ENCODE measurements around the gene PDE4D. TPM values are rescaled to one million over a fixed set of nuclear protein-coding genes. Genes with fewer than 3 reads are reported as not detected.

Gene PDE4D
- total RNA-seq, 1 experiment from 2014 or later, result 3.3 TPM

DNA sequence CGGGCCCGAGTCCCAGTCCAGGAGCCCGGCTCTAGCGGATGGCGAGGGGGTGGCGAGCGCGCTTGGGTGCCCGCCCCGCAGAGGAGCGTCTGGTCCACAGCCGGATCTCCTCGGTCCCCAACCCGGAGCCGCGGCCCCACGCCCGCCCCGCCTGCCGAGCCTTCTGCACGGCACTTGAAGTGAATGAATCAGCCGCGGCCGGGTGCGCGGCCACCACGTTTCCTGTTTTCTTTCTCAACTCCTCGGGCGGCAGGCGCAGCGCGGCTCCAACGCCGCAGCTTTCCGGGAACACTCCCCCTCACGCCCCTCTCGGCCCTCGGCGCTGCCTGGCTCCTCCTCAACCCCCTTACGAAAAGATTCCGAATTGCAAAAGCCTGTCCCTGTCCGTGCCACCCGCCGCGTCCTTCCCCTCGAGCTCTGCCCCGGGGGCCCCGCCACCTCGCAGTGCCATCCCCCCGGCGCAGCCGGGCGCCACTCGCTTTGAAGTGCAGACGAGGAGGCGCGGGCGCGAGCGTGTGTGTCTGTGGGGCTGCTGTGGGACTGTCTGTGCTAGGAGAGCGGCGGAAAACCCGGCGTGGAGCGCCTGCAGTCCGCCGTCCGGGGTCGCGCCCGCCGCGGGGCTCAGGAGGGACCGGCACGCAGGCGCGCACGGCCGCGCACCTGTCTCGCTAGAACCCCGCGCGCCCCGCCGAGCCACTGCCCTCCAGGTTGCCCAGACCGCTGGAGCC, 854.1 kb downstream of the PDE4D start (continued):
- TF ChIP-seq HMGXB4 (CRISPR knock-in tag; IDR thresholded peaks at IDR 0.05) (peak; percentile 39; the same call in 1 of the 2 replicates), JUN (CRISPR knock-in tag; IDR thresholded peaks at IDR 0.05) (no peak), SMAD4 (CRISPR knock-in tag; IDR thresholded peaks at IDR 0.05) (no peak), ATF1 (CRISPR knock-in tag; IDR thresholded peaks at IDR 0.05) (no peak)

- H3K4me3 Mint-ChIP-seq, result peak overlapping the region; percentile 87
- peaks cover 52% of the 10 kb centered on the region for H3K27me3 Mint-ChIP-seq (ENCODE audit: low read depth)
- peak; percentile 48 for ATAC-seq
- no peak overlapping the region for H3K27ac Mint-ChIP-seq
- DNase-seq (ENCODE audit: low spot score), result peak; percentile 43
- peaks cover 22% of the 10 kb centered on the region for H3K4me1 Mint-ChIP-seq
- CTCF ChIA-PET, result interaction anchor here (0.6 to 1.8 kb wide), 4 partner anchors 135 to 762 kb away, joined by 3 to 6 read pairs (median 4); no protein-coding TSS in a partner anchor
- POLR2A ChIA-PET, result interaction anchor here (0.6 to 1.2 kb wide), 2 partner anchors 89 to 160 kb away, joined by 3 to 4 read pairs; no protein-coding TSS in a partner anchor
- H3K9me3 Mint-ChIP-seq, result no peaks in the 10 kb centered on the region
- no peak for TF ChIP-seq FOXK1 (CRISPR knock-in tag; IDR thresholded peaks at IDR 0.05)
- 0 out of 2 replicates have a peak, but pooled peaks have one; percentile 37 for TF ChIP-seq HMGXB4 (CRISPR knock-in tag; IDR thresholded peaks at IDR 0.05)
- TF ChIP-seq ZNF219 (CRISPR knock-in tag; IDR thresholded peaks at IDR 0.05; ENCODE audit: borderline replicate concordance), result no peak
- TF ChIP-seq EMX1 (CRISPR knock-in tag; IDR thresholded peaks at IDR 0.05), result no peak
- TF ChIP-seq TP53 (CRISPR knock-in tag; IDR thresholded peaks at IDR 0.05), result no peak
- TF ChIP-seq, protein P1, sequence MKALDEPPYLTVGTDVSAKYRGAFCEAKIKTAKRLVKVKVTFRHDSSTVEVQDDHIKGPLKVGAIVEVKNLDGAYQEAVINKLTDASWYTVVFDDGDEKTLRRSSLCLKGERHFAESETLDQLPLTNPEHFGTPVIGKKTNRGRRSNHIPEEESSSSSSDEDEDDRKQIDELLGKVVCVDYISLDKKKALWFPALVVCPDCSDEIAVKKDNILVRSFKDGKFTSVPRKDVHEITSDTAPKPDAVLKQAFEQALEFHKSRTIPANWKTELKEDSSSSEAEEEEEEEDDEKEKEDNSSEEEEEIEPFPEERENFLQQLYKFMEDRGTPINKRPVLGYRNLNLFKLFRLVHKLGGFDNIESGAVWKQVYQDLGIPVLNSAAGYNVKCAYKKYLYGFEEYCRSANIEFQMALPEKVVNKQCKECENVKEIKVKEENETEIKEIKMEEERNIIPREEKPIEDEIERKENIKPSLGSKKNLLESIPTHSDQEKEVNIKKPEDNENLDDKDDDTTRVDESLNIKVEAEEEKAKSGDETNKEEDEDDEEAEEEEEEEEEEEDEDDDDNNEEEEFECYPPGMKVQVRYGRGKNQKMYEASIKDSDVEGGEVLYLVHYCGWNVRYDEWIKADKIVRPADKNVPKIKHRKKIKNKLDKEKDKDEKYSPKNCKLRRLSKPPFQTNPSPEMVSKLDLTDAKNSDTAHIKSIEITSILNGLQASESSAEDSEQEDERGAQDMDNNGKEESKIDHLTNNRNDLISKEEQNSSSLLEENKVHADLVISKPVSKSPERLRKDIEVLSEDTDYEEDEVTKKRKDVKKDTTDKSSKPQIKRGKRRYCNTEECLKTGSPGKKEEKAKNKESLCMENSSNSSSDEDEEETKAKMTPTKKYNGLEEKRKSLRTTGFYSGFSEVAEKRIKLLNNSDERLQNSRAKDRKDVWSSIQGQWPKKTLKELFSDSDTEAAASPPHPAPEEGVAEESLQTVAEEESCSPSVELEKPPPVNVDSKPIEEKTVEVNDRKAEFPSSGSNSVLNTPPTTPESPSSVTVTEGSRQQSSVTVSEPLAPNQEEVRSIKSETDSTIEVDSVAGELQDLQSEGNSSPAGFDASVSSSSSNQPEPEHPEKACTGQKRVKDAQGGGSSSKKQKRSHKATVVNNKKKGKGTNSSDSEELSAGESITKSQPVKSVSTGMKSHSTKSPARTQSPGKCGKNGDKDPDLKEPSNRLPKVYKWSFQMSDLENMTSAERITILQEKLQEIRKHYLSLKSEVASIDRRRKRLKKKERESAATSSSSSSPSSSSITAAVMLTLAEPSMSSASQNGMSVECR (CRISPR knock-in tag; IDR thresholded peaks at IDR 0.05; ENCODE audit: borderline replicate concordance), result peak; percentile 24; the same call in 1 of the 2 replicates
- peak; percentile 5; the same call in 1 of the 2 replicates for TF ChIP-seq TEAD1 (CRISPR knock-in tag; IDR thresholded peaks at IDR 0.05)
- TF ChIP-seq, protein P2, sequence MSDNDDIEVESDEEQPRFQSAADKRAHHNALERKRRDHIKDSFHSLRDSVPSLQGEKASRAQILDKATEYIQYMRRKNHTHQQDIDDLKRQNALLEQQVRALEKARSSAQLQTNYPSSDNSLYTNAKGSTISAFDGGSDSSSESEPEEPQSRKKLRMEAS (CRISPR knock-in tag; IDR thresholded peaks at IDR 0.05), result peak; percentile 56
- H3K36me3 Mint-ChIP-seq, result no peaks in the 10 kb centered on the region
Measured at GRCh38 chr5:59038798-59039295, 854.7 kb downstream of the PDE4D start.

- no peaks in the 10 kb centered on the region for H3K36me3 Mint-ChIP-seq
- CTCF ChIA-PET, result interaction anchor here (0.7 to 1.8 kb wide), 2 partner anchors 136 to 147 kb away, joined by 4 to 6 read pairs; no protein-coding TSS in a partner anchor
- no peak overlapping the region for H3K27ac Mint-ChIP-seq
- peaks cover 52% of the 10 kb centered on the region for H3K27me3 Mint-ChIP-seq (ENCODE audit: low read depth)
- H3K4me3 Mint-ChIP-seq, result peak overlapping the region; percentile 87
- ATAC-seq (no peak), DNase-seq (ENCODE audit: low spot score) (no peak)
- H3K4me1 Mint-ChIP-seq, result peaks cover 22% of the 10 kb centered on the region
- POLR2A ChIA-PET, result interaction anchor here (0.6 to 1.2 kb wide), 2 partner anchors 90 to 159 kb away, joined by 3 to 4 read pairs; no protein-coding TSS in a partner anchor
- no peaks in the 10 kb centered on the region for H3K9me3 Mint-ChIP-seq
- no peak for TF ChIP-seq NFE2L1 (CRISPR knock-in tag; IDR thresholded peaks at IDR 0.05)
- TF ChIP-seq, protein P3, sequence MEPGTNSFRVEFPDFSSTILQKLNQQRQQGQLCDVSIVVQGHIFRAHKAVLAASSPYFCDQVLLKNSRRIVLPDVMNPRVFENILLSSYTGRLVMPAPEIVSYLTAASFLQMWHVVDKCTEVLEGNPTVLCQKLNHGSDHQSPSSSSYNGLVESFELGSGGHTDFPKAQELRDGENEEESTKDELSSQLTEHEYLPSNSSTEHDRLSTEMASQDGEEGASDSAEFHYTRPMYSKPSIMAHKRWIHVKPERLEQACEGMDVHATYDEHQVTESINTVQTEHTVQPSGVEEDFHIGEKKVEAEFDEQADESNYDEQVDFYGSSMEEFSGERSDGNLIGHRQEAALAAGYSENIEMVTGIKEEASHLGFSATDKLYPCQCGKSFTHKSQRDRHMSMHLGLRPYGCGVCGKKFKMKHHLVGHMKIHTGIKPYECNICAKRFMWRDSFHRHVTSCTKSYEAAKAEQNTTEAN (CRISPR knock-in tag; IDR thresholded peaks at IDR 0.05), result no peak
- TF ChIP-seq PREB (CRISPR knock-in tag; IDR thresholded peaks at IDR 0.05; ENCODE audit: borderline replicate concordance), result no peak
- no peak for TF ChIP-seq FOXJ3 (CRISPR knock-in tag; IDR thresholded peaks at IDR 0.05; ENCODE audit: borderline replicate concordance)
- no peak for TF ChIP-seq ZNF423 (CRISPR knock-in tag; IDR thresholded peaks at IDR 0.05)
- TF ChIP-seq EMX1 (CRISPR knock-in tag; IDR thresholded peaks at IDR 0.05), result no peak
- no peak for TF ChIP-seq ATF3 (CRISPR knock-in tag; conservative IDR thresholded peaks at IDR 0.05)
- no peak for TF ChIP-seq NR3C1 (CRISPR knock-in tag; conservative IDR thresholded peaks at IDR 0.05; ENCODE audit: low read depth)
- no peak for TF ChIP-seq JAZF1 (CRISPR knock-in tag; IDR thresholded peaks at IDR 0.05)
Measured at GRCh38 chr5:59037941-59038797, 855.4 kb downstream of the PDE4D start.
